Measurements from ENCODE around the gene ZFP36L2.

- TF ChIP-seq POLR2AphosphoS5 (IDR thresholded peaks at IDR 0.05) (no peak), CTCF (IDR thresholded peaks at IDR 0.05 in 8 of 11, conservative IDR thresholded peaks at IDR 0.05 in 3 of 11) (no peak)
These were observed 24.8 kb upstream of the ZFP36L2 start for GRCh38 chr2:43251171-43251731.

Measured in spleen (tissue), 7 donors.